HG03457 (cell line): ENCODE measurements around the gene ETAA1.

Experiments used
- ATAC-seq: cut with Tn5 transposase; IDR thresholded peaks from one replicate; pipeline ENCODE4 v1.9.1; 2021; ENCODE audit warnings: moderate number of reproducible peaks; ENCODE audit not compliant: unreplicated experiment

Gene ETAA1

GRCh38 chr2:67436221-67436620 is 39.1 kb downstream of the ETAA1 start:
- no peak for ATAC-seq

- ATAC-seq: no peak
These were observed 40.0 kb downstream of the ETAA1 start for GRCh38 chr2:67437114-67437513.

GRCh38 chr2:67438337-67438736 is 41.2 kb downstream of the ETAA1 start:
- ATAC-seq: no peak

GRCh38 chr2:67445652-67446268 is 48.6 kb downstream of the ETAA1 start:
- no peak for ATAC-seq

GRCh38 chr2:67446491-67446911 is 49.4 kb downstream of the ETAA1 start:
- ATAC-seq: no peak

GRCh38 chr2:67448648-67449047 is 51.5 kb downstream of the ETAA1 start:
- ATAC-seq: no peak

GRCh38 chr2:67451086-67451832 is 54.1 kb downstream of the ETAA1 start:
- no peak for ATAC-seq

GRCh38 chr2:67453310-67453709 is 56.2 kb downstream of the ETAA1 start:
- no peak for ATAC-seq

GRCh38 chr2:67455219-67456142 is 58.3 kb downstream of the ETAA1 start:
- ATAC-seq: no peak

- no peak for ATAC-seq
These were observed 59.3 kb downstream of the ETAA1 start for GRCh38 chr2:67456428-67456827.

GRCh38 chr2:67457699-67458098 is 60.6 kb downstream of the ETAA1 start:
- no peak for ATAC-seq

GRCh38 chr2:67459761-67460160 is 62.6 kb downstream of the ETAA1 start:
- no peak for ATAC-seq
